DOHH2 (cell line): Measurements from ENCODE around the gene ZC3H7A.

Experiments
- H3F3A ChIP-seq: fragments of 200-600 bp; sonication (generic), shearing (Covaris generic); 2 replicates; pipeline ENCODE4 v1.6.0; 2016; ENCODE audit warnings: antibody characterized with exemption, mild to moderate bottlenecking; ENCODE audit not compliant: control insufficient read depth, insufficient read depth
- H3K27ac ChIP-seq: fragments of 200-600 bp; sonication (generic); 2 replicates; pipeline ENCODE4 v1.5.1; 2014; ENCODE audit warnings: low read depth, mild to moderate bottlenecking, low read length, moderate library complexity
- H3K27me3 ChIP-seq: fragments of 200-600 bp; sonication (generic); 2 replicates; pipeline ENCODE4 v1.6.1; 2014; ENCODE audit warnings: mild to moderate bottlenecking, low read length, mixed read lengths; ENCODE audit not compliant: control insufficient read depth
- H3K36me3 ChIP-seq: fragments of 200-600 bp; sonication (generic); 2 replicates; pipeline ENCODE4 v1.6.1; 2014; ENCODE audit warnings: mild to moderate bottlenecking, low read length, moderate library complexity, mixed read lengths; ENCODE audit not compliant: control insufficient read depth
- H3K4me1 ChIP-seq: fragments of 200-600 bp; sonication (generic); 2 replicates; pipeline ENCODE4 v1.6.1; 2014; ENCODE audit warnings: mild to moderate bottlenecking, low read length, mixed read lengths; ENCODE audit not compliant: control insufficient read depth
- H3K4me2 ChIP-seq: fragments of 200-600 bp; sonication (generic); 2 replicates; pipeline ENCODE4 v1.6.0; 2014; ENCODE audit warnings: mild to moderate bottlenecking, low read length, moderate library complexity
- H3K4me3 ChIP-seq: fragments of 200-600 bp; sonication (generic); 2 replicates; pipeline ENCODE4 v1.5.1; 2014; ENCODE audit warnings: mild to moderate bottlenecking, low read length, mixed read lengths
- H3K79me2 ChIP-seq: fragments of 200-600 bp; sonication (generic); 2 replicates; pipeline ENCODE4 v1.6.1; 2014; ENCODE audit warnings: mild to moderate bottlenecking, low read length, mixed read lengths; ENCODE audit not compliant: control insufficient read depth
- H3K9me2 ChIP-seq: fragments of 200-600 bp; sonication (generic); replicated peaks from 2 replicates; pipeline ENCODE4 v1.6.1; 2014; ENCODE audit warnings: mild to moderate bottlenecking, low read length, mixed read lengths; ENCODE audit not compliant: control insufficient read depth
- H3K9me3 ChIP-seq: fragments of 200-600 bp; sonication (generic); 2 replicates; pipeline ENCODE4 v1.6.1; 2014; ENCODE audit warnings: antibody characterized with exemption, low read length, mixed read lengths; ENCODE audit not compliant: control insufficient read depth, insufficient read depth
- H4K20me1 ChIP-seq: fragments of 200-600 bp; sonication (generic); 2 replicates; pipeline ENCODE4 v1.6.0; 2014; ENCODE audit warnings: low read depth, mild to moderate bottlenecking, antibody characterized with exemption, low read length, moderate library complexity; ENCODE audit not compliant: control insufficient read depth, insufficient read depth
- CTCF ChIP-seq: fragments of 200-600 bp; sonication (generic); IDR thresholded peaks from one replicate; pipeline ENCODE4 v1.5.1; 2014; ENCODE audit warnings: antibody characterized with exemption, mild to moderate bottlenecking, low read depth, low read length; ENCODE audit not compliant: poor library complexity, severe bottlenecking
- EZH2phosphoT487 ChIP-seq: fragments of 200-600 bp; sonication (generic); IDR thresholded peaks from 2 replicates; pipeline ENCODE4 v1.6.1; 2017; ENCODE audit warnings: borderline replicate concordance, mild to moderate bottlenecking, antibody characterized with exemption, low read length, moderate library complexity, mixed read lengths

The ZC3H7A gene

GRCh38 chr16:11835891-11836649, 39.0 kb upstream of the ZC3H7A start:
- TF ChIP-seq CTCF = no peak
- TF ChIP-seq EZH2phosphoT487 = no peak
- Histone ChIP-seq H3K27me3 (no peaks in the 10 kb centered on the region), H4K20me1 (0 out of 2 replicates have a peak, but pooled peaks cover 3% of the 10 kb centered on the region), H3K79me2 (no peaks in the 10 kb centered on the region), H3K27ac (no peak overlapping the region), H3K4me1 (no peaks in the 10 kb centered on the region), H3K4me3 (no peak overlapping the region), H3K4me2 (no peak overlapping the region), H3K9me2 (no peaks in the 10 kb centered on the region), H3K36me3 (peaks cover 56% of the 10 kb centered on the region), H3K9me3 (no peaks in the 10 kb centered on the region), H3F3A (peaks cover 30% of the 10 kb centered on the region)

- no peaks in the 10 kb centered on the region for H3K9me3 ChIP-seq
- no peaks in the 10 kb centered on the region for H3K27me3 ChIP-seq
- H3K4me1 ChIP-seq = no peaks in the 10 kb centered on the region
- TF ChIP-seq CTCF (no peak), EZH2phosphoT487 (no peak)
- H3K9me2 ChIP-seq = no peaks in the 10 kb centered on the region
- 0 out of 2 replicates have a peak, but pooled peaks cover 3% of the 10 kb centered on the region for H4K20me1 ChIP-seq
- peaks cover 30% of the 10 kb centered on the region for H3F3A ChIP-seq
- no peak overlapping the region for H3K27ac ChIP-seq
- H3K4me3 ChIP-seq = no peak overlapping the region
- H3K36me3 ChIP-seq = peaks cover 49% of the 10 kb centered on the region
- no peak overlapping the region for H3K4me2 ChIP-seq
- H3K79me2 ChIP-seq = no peaks in the 10 kb centered on the region
Observed at GRCh38 chr16:11835309-11835708, 38.3 kb upstream of the ZC3H7A start.

DNA sequence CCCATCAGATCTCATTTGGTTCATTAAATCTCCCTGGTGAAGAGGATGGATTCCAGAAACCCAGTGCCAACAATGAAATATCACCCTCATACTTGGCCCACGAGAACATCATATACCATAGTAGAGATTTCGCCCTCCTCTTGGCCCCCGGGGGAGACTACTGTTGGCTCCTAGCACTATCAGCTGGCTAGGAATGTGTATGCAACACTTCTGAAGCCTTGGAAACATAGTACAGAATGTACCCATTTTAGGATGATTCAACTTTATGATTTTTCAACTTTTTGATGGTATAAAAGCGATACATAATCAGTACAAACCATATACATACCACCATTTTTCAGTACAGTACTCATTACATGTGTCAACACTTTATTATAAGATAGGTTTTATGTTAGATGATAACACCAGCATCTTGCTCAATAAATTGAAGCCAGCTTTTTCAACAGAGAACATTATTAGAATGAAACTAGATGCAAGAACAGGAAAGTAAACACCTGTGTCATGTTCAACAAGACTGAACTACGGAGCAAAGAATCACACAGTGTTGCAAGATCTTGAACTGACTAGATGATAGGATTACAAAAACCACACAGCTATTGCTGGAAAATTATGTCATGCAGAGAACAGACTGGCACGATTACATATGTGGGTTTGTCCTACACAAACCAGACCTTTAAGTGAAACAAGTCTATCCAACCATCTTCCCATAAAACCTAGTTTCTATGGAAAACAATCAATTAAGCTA, 37.1 kb upstream of the ZC3H7A start:
- Histone ChIP-seq H3K9me3 (no peaks in the 10 kb centered on the region), H3F3A (peaks cover 27% of the 10 kb centered on the region), H3K36me3 (peaks cover 37% of the 10 kb centered on the region), H3K27ac (no peak overlapping the region), H4K20me1 (no peaks in the 10 kb centered on the region), H3K9me2 (no peaks in the 10 kb centered on the region), H3K4me2 (no peak overlapping the region), H3K4me3 (no peak overlapping the region), H3K27me3 (no peaks in the 10 kb centered on the region), H3K79me2 (no peaks in the 10 kb centered on the region), H3K4me1 (no peaks in the 10 kb centered on the region)
- no peak for TF ChIP-seq CTCF
- TF ChIP-seq EZH2phosphoT487 = no peak
